K562 (cell line): ENCODE data around the gene MMP24. TPM values are rescaled to one million over a fixed set of nuclear protein-coding genes. Genes with fewer than 3 reads are reported as not detected.

Experiments
- CXXC5 ChIP-seq: fragments of 250-450 bp; sonication (Bioruptor Pico); IDR thresholded peaks from 2 replicates; pipeline ENCODE4 v1.8.0; 2022; ENCODE audit warnings: inconsistent platforms, mild to moderate bottlenecking, moderate library complexity
- DACH1 ChIP-seq: fragments of 450-650 bp; IDR thresholded peaks from 2 replicates; pipeline ENCODE4 v1.6.1; 2018; ENCODE audit not compliant: partially characterized antibody
- POLR2AphosphoS2 ChIP-seq: IDR thresholded peaks from 2 replicates; pipeline ENCODE4 v1.6.1; 2012; ENCODE audit warnings: low read length, improper control_type of control experiment
- THRAP3 ChIP-seq: fragments of 450-650 bp; IDR thresholded peaks from 2 replicates; pipeline ENCODE4 v1.6.1; 2016; ENCODE audit warnings: mild to moderate bottlenecking, inconsistent platforms, borderline replicate concordance
- ZNF354B ChIP-seq: fragments of 250-450 bp; sonication (Bioruptor Pico); IDR thresholded peaks from 2 replicates; pipeline ENCODE4 v1.4.0; 2020
- ZNF436 ChIP-seq: fragments of 250-450, 450-650 bp; sonication (Bioruptor Pico); formaldehyde crosslinking; IDR thresholded peaks from 2 replicates; pipeline ENCODE4 v1.7.0; 2020; ENCODE audit warnings: mild to moderate bottlenecking
- ZNF696 ChIP-seq: fragments of 250-450 bp; sonication (Bioruptor Pico); conservative IDR thresholded peaks from 2 replicates; pipeline ENCODE4 v1.4.0; 2020; ENCODE audit warnings: mild to moderate bottlenecking, moderate library complexity
- ZNF77 ChIP-seq: fragments of 250-450 bp; sonication (Bioruptor Pico); IDR thresholded peaks from 2 replicates; pipeline ENCODE4 v1.5.0; 2020
- polyA plus RNA-seq, 8 experiments: library from polyadenylated mRNA; depleted of rRNA in 4 of 8; stranded (reverse) in 5 of 8; unstranded in 3 of 8; fragments of >200 nt; fragmentation: Nextera tagmentation in 2 of 8; fragmentation: Illumina TruSeq in 1 of 8; extraction: Ambion mirVana in 2 of 8; extraction: Trizol in 1 of 8; gene quantifications; 2 replicates each; pipeline versions ENCODE4 v1.2.1 to v1.2.3, GENCODE V29; 2011 to 2014; ENCODE audit warnings: inconsistent platforms in 1 of 8, missing spikeins in 1 of 8
- total RNA-seq, 7 experiments: library from RNA; depleted of rRNA in 6 of 7; stranded (reverse); fragments of >200 nt in 6 of 7; fragmentation: Illumina TruSeq in 2 of 7; extraction: Trizol in 2 of 7; gene quantifications; 2 replicates each; pipeline versions ENCODE4 v1.2.1 to v1.2.3, GENCODE V29; 2011 to 2021; ENCODE audit warnings: low replicate concordance in 1 of 7
- TF ChIP-seq, protein P1 (sequence below): IDR thresholded peaks from 2 replicates; pipeline ENCODE4 v1.6.1; 2011; ENCODE audit not compliant: insufficient read length; ENCODE audit errors: extremely low read depth
- TF ChIP-seq, protein P2 (sequence below): fragments of 450-650 bp; formaldehyde crosslinking; IDR thresholded peaks from 2 replicates; pipeline ENCODE4 v1.4.0; 2020; ENCODE audit warnings: mild to moderate bottlenecking, mixed read lengths
- TF ChIP-seq, protein P3 (sequence below): fragments of 250-450 bp; sonication (Bioruptor Pico); IDR thresholded peaks from 2 replicates; pipeline ENCODE4 v1.4.0; 2020
- TF ChIP-seq, protein P4 (sequence below), 2 experiments: fragments of 450-650 bp; IDR thresholded peaks; 2 replicates each; pipeline ENCODE4 v1.6.1; 2016
- TF ChIP-seq, protein P5 (sequence below): fragments of 450-650 bp; IDR thresholded peaks from 2 replicates; pipeline ENCODE4 v1.6.1; 2017; ENCODE audit warnings: antibody characterized with exemption, mild to moderate bottlenecking

The MMP24 gene
- total and polyA plus RNA-seq, 9 of the 15 experiments (the other 6 are each of a cell fraction or from before 2014, with no cell fraction given): 0.03 to 0.07 (median 0.03) TPM; not detected in 6

DNA sequence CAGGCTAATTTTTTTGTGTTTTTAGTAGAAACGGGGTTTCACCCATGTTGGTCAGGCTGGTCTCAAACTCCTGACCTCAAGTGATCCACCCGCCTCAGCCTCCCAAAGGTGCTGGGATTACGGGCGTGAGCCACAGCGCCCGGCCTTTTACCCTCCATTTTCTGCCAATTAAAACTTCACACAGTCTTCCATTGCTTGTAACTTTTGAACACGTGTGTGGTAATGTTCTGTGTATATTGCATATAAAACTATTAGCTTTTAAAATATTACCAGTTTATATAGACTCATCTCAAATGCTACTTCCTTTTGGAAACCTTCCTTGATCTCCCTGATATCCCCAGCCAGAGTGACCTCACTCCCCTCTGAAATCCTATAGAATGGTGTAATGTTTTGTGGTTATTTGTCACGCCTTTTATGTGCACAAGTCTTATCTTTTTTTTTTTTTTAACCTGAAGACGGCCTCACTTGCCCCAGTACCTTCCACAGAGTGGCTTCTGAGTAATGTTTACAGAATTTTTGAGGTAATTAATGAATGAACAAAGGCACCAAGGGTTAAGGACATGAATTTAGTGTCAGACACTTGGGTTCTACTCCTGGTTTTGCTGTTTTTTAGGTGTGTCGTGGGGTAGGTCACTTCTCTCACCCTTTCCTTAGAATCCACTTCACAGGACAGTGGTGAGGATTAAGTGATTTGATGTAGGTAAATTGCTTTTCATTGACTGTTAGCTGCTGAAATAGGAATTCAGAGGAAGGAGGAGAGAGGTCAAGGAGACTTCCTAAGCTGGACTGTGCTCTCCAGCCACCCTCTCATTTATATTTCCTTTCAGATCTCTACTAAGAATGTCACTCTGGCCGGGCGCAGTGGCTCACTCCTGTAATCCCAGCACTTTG, 11.2 kb upstream of the MMP24 start (continued):
- TF ChIP-seq, protein P1, sequence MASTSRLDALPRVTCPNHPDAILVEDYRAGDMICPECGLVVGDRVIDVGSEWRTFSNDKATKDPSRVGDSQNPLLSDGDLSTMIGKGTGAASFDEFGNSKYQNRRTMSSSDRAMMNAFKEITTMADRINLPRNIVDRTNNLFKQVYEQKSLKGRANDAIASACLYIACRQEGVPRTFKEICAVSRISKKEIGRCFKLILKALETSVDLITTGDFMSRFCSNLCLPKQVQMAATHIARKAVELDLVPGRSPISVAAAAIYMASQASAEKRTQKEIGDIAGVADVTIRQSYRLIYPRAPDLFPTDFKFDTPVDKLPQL: no peak
- TF ChIP-seq, protein P2, sequence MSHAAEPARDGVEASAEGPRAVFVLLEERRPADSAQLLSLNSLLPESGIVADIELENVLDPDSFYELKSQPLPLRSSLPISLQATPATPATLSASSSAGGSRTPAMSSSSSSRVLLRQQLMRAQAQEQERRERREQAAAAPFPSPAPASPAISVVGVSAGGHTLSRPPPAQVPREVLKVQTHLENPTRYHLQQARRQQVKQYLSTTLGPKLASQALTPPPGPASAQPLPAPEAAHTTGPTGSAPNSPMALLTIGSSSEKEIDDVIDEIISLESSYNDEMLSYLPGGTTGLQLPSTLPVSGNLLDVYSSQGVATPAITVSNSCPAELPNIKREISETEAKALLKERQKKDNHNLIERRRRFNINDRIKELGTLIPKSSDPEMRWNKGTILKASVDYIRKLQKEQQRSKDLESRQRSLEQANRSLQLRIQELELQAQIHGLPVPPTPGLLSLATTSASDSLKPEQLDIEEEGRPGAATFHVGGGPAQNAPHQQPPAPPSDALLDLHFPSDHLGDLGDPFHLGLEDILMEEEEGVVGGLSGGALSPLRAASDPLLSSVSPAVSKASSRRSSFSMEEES (CRISPR knock-in tag): no peak
- TF ChIP-seq ZNF436: no peak
- TF ChIP-seq, protein P3, sequence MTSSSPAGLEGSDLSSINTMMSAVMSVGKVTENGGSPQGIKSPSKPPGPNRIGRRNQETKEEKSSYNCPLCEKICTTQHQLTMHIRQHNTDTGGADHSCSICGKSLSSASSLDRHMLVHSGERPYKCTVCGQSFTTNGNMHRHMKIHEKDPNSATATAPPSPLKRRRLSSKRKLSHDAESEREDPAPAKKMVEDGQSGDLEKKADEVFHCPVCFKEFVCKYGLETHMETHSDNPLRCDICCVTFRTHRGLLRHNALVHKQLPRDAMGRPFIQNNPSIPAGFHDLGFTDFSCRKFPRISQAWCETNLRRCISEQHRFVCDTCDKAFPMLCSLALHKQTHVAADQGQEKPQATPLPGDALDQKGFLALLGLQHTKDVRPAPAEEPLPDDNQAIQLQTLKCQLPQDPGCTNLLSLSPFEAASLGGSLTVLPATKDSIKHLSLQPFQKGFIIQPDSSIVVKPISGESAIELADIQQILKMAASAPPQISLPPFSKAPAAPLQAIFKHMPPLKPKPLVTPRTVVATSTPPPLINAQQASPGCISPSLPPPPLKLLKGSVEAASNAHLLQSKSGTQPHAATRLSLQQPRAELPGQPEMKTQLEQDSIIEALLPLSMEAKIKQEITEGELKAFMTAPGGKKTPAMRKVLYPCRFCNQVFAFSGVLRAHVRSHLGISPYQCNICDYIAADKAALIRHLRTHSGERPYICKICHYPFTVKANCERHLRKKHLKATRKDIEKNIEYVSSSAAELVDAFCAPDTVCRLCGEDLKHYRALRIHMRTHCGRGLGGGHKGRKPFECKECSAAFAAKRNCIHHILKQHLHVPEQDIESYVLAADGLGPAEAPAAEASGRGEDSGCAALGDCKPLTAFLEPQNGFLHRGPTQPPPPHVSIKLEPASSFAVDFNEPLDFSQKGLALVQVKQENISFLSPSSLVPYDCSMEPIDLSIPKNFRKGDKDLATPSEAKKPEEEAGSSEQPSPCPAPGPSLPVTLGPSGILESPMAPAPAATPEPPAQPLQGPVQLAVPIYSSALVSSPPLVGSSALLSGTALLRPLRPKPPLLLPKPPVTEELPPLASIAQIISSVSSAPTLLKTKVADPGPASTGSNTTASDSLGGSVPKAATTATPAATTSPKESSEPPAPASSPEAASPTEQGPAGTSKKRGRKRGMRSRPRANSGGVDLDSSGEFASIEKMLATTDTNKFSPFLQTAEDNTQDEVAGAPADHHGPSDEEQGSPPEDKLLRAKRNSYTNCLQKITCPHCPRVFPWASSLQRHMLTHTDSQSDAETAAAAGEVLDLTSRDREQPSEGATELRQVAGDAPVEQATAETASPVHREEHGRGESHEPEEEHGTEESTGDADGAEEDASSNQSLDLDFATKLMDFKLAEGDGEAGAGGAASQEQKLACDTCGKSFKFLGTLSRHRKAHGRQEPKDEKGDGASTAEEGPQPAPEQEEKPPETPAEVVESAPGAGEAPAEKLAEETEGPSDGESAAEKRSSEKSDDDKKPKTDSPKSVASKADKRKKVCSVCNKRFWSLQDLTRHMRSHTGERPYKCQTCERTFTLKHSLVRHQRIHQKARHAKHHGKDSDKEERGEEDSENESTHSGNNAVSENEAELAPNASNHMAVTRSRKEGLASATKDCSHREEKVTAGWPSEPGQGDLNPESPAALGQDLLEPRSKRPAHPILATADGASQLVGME (CRISPR knock-in tag): no peak
- no peak for TF ChIP-seq THRAP3
- TF ChIP-seq, protein P4, sequence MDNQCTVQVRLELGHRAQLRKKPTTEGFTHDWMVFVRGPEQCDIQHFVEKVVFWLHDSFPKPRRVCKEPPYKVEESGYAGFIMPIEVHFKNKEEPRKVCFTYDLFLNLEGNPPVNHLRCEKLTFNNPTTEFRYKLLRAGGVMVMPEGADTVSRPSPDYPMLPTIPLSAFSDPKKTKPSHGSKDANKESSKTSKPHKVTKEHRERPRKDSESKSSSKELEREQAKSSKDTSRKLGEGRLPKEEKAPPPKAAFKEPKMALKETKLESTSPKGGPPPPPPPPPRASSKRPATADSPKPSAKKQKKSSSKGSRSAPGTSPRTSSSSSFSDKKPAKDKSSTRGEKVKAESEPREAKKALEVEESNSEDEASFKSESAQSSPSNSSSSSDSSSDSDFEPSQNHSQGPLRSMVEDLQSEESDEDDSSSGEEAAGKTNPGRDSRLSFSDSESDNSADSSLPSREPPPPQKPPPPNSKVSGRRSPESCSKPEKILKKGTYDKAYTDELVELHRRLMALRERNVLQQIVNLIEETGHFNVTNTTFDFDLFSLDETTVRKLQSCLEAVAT (IDR thresholded peaks at IDR 0.05): 0 out of 4 replicates have a peak, but pooled peaks of 1 of the 2 experiments have one; percentile 20
- TF ChIP-seq CXXC5: no peak
- TF ChIP-seq POLR2AphosphoS2: no peak
- no peak for TF ChIP-seq DACH1
- no peak for TF ChIP-seq ZNF696 (CRISPR knock-in tag)
- TF ChIP-seq ZNF354B (CRISPR knock-in tag): no peak
- TF ChIP-seq, protein P5, sequence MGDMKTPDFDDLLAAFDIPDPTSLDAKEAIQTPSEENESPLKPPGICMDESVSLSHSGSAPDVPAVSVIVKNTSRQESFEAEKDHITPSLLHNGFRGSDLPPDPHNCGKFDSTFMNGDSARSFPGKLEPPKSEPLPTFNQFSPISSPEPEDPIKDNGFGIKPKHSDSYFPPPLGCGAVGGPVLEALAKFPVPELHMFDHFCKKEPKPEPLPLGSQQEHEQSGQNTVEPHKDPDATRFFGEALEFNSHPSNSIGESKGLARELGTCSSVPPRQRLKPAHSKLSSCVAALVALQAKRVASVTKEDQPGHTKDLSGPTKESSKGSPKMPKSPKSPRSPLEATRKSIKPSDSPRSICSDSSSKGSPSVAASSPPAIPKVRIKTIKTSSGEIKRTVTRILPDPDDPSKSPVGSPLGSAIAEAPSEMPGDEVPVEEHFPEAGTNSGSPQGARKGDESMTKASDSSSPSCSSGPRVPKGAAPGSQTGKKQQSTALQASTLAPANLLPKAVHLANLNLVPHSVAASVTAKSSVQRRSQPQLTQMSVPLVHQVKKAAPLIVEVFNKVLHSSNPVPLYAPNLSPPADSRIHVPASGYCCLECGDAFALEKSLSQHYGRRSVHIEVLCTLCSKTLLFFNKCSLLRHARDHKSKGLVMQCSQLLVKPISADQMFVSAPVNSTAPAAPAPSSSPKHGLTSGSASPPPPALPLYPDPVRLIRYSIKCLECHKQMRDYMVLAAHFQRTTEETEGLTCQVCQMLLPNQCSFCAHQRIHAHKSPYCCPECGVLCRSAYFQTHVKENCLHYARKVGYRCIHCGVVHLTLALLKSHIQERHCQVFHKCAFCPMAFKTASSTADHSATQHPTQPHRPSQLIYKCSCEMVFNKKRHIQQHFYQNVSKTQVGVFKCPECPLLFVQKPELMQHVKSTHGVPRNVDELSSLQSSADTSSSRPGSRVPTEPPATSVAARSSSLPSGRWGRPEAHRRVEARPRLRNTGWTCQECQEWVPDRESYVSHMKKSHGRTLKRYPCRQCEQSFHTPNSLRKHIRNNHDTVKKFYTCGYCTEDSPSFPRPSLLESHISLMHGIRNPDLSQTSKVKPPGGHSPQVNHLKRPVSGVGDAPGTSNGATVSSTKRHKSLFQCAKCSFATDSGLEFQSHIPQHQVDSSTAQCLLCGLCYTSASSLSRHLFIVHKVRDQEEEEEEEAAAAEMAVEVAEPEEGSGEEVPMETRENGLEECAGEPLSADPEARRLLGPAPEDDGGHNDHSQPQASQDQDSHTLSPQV: no peak
- TF ChIP-seq ZNF77 (CRISPR knock-in tag): no peak
